NOMO-1 treated with DMSO at 0.1 percent for 48 hours (cell line): ENCODE measurements around the gene PPIL1.

Experiments
- DNase-seq: peaks from one replicate; lab custom pipeline; 2025; ENCODE audit not compliant: unreplicated experiment; lab: John Stamatoyannopoulos, UW

PPIL1 gene

DNA sequence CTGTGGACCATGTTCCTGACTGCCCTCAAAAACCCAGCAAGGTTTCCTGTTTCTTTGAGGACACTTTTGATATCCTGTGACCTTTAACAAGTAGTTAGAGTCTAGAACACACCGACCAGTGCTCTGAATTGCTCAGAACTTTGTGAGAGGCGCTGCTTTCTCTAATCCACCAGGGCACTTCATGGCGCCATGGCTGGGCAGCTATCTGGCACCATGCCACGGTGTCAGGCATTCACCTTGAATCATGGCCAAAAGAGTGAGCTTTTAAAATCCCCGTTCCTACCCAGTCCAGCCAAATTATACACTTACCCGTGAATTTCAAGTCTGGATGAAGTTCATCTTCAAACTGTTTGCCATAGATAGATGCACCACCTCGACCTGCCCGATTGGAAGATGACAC lies 18.3 kb downstream of the PPIL1 start:
- DNase-seq: no peak

DNA sequence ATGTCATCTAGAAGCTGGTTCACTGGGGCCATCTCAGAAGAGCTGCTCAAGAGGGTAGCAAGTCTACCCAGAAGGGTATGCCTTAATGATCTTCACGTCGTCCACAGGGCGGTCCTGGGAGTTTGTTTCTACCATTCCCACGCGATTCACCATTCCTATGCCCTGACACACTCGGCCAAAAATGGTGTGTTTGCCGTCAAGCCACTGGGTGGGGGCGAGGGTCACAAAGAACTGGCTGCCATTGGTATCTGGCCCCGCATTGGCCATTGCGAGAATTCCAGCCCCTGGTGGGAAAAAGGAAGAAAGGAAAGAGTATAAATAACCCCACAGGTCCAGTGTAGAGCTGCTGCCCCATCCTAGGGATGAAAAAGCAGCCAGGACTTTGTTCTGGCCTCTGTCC lies 18.9 kb downstream of the PPIL1 start:
- no peak for DNase-seq

GRCh38 chr6:36853325-36853724 lies 21.3 kb downstream of the PPIL1 start:
- peak; percentile 93 for DNase-seq

DNA sequence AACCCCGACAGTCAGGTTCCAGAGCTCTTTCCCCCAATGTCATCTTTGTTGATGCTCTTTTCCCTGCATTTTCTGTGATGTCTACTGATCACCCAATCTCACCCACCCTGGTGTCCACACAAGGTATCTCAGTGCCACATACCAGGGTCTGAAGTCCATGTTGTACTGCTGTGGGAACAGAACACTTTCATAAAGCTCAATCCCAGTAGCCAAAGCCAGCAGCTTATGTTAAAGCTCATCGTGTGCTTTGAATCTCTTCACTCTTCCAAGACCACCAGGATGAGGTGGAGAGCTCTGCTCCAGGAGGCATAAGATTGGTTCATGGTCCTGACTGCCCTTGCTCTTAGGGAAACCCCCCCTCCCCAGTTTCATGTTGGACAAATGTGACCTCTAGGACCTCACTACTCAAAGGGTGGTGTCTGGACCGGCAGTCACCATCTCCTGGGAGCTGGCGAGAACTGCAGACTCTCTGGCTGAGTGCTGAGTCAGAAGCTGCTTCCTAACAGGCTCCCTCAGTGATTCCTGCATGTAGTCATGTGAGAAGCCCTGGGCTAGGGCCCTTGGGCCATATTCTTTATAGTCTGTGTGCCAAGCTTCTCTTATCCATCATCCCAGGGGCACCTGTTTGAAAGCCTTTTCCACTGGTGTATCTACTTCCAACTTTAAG lies 22.0 kb downstream of the PPIL1 start:
- DNase-seq: no peak

DNA sequence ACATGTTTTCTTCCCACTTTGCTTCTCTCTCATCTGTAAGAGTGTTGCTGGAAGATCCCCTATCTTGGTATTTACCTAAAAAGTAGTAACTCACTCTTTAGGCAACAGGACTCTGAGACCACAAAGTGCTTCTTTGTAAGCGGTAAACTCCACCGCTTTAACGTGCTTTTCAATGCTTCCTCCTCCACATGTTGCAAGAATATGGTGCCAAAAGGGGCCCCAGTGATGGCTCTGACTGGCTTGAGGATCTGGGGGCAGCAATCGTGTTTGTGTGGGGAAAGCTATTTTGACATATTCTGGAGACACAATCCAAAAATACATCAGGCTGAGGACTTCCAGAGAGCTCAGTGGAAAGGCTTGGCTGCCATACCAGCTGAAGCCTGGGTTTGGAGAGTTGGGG lies 23.0 kb downstream of the PPIL1 start:
- peak; percentile 80 for DNase-seq

DNA sequence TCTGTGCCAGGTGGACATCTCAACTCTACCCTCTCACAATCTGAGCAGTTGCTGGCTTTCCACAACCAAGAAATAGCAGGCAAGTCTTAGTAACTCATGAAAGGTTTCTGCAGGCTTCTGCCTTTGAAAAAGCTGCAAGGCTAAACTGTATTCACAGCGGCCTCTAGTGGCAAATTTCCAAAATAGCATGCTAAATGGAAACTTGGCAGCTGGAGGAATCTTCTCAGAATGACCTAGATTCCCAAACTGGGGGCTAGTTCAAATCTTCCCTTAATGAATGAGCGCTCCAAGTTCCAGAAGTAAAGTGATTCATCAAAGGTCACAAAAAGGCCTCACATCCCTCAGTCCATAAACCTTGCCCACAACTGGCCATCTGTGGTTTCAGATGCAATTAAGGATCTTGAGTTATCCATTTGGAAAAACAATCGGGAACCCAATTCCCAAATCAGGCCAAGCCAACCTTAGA lies 23.4 kb downstream of the PPIL1 start:
- DNase-seq: peak; percentile 52

DNA sequence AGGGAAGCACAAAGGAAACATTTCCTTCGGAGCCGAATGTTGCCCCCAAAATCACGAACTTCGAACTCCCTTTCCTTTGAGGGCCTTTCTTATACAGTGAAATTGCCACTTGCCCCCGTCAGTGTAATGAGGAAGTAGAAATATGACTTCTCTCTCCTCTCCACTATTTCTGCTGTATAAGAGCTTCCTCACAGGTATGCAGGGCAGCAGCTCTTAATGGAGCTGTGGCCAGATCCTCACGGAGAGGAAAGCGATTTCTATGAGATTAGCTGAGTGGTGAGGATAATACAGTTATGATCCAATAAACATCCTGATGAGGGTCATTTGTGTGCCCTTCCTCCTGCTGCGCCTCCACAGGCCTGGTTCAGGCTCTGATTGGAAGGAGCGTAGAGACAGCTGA lies 24.6 kb downstream of the PPIL1 start:
- peak; percentile 49 for DNase-seq

- no peak for DNase-seq
These were observed 25.8 kb downstream of the PPIL1 start for GRCh38 chr6:36848658-36849441.

- no peak for DNase-seq
These were observed 26.6 kb downstream of the PPIL1 start for GRCh38 chr6:36847991-36848390.

GRCh38 chr6:36847152-36847551 lies 27.5 kb downstream of the PPIL1 start:
- no peak for DNase-seq

DNA sequence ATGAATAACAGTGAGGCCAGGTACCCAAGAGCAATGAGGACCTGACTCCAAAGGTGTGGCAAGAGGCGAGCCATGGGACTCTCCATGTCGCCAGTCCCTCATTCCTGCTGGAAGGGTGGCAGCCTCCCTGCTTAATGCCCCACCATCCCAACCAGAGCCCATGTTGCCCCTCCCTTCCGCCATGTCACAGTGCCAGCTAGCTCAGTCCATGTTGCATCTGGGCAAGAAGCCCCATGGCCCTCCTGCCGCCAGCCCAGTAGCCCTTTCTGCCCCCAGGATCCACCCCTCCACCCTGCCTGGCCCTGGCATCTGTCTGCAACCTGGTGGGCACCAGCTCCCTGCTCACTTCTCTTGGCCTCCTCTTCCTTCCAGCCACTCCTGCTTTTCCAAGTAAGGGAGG lies 29.4 kb downstream of the PPIL1 start:
- DNase-seq: no peak

DNA sequence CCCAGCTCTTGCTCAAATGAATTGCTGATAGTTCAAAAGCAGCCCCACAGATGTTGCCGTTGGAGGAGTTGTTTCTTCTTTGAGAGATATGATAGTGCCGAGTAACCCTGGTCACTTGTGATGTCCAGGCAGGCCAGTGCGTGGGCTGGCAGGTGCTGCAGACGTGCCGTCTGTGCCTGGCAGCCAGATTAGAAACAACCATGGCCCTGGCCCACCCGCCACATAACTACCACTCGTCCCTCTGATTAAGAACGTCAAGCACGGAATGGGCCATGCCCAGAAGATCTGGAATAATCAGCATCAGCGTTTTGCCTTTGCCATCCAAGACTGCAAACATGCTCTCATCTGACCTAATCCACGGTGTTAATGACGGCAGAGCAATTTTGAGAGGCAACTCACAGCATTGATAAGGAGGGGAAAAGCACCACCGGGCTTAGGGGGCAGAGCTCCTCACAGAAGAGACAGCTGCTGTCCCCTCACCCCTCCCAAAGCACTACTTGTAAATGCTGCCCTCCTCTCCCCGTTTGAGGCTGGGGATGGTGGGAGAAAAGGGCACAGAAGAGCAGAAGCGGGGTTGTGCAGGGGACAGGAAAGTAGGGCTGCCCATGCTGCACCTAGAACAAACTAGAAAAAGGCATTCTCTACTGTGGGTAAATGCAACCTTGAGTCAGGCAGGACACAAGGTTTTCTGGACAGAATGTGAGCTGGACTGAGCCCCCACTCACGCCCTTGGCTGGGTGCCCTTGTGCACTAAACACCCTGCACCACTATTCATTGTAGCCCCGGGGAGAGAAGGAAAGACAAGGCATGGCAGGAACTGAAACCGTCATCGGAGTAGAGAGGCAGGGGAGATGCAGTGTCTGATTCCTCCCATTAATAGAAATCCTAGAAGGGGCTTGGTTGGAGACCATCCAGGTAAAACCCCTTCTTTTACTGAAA lies 30.1 kb downstream of the PPIL1 start:
- no peak for DNase-seq

DNA sequence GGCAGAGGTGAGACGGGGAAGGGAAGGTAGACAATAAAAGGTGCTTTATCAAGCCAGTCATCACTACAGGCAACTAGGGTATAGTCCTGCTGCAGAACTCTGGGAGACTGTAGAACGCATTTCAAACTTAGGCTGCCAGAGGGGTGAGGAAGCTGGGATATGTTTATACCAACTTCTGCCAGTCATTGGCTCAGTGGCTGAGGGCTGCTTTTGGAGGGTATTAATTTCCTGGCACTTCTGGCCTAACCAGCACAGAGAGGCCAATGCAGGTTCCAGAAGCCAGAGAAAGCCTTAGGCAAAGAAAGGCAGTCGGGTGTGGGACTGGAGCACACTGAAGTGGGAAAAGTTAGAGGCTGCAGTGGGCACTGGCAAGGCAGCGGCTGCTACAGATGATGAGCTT lies 31.4 kb downstream of the PPIL1 start:
- no peak for DNase-seq

GRCh38 chr6:36841756-36842155 lies 32.8 kb downstream of the PPIL1 start:
- DNase-seq: no peak

DNA sequence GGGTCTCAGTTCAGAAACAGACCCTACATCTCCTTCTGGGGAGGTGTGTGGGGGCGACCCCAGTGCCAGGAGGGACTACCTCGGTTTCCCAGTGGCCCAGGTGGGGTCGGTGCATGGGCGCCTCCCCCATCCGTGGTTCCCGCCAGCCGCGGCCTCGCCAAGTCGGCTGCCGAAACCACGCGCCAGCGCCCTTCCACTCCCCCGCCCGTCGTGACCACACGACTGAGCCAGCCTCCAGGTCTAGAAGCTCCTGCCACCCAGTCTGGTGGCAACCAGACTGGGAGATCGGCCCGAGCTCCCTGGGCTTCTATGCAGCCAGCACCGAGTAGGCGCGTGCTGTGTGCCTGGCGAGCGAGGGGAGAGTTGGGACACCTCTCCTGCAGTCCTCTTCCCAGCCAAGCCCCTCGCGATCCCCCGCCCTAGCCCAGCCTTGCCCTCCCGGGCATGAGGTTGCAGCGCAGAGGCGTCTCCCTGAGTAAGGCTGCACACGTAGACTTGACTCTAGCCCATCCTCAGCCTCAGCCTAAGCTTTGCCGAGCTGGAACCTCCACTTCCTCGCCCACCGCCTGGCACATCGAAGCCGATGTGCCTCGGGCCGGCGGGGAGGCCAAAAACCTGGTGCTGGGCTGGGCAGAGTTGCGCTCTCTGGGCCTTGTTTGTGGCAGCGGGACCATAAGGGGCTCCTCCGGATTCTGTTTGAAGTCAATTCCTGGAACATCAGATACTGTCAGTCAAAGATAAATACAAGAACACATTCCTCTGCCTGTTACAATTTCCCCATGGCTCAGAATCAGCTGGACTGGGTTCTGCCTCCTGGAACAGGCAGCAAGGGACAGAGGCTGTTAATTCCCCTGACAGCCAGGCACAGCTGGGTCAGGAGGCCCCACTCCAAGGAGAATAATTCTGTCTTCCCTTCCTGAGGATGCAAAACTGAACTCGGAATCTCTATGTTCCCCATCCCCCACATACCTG lies 33.9 kb downstream of the PPIL1 start:
- DNase-seq: no peak

- peak; percentile 23 for DNase-seq
These were observed 34.7 kb downstream of the PPIL1 start for GRCh38 chr6:36839749-36840431.

GRCh38 chr6:36838896-36839748 lies 35.5 kb downstream of the PPIL1 start, which contains the start of gene CPNE5:
Gene CPNE5, minus strand, starts transcription at chr6:36839444. Its CDS starts 67 bp downstream, at chr6:36839377.
- no peak for DNase-seq

DNA sequence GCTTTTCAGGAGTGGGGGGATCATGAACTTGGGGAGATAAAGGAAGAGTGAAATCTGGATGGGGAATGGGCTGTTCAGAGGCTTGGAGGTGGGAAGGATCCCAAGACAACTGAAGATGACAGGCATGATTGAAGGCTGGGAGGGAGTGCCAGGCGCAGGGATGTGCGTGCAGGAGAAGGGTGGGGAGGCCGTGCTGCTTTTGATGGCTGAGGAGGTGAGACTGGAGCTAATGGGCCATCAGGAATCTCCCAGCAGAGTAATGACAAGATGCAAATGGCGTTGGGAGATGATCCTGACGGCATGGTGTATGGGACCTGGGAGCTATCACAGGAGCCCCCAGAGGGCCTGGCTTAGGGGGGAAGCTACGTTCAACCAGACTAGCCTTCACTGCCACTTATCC lies 36.9 kb downstream of the PPIL1 start:
- no peak for DNase-seq

DNA sequence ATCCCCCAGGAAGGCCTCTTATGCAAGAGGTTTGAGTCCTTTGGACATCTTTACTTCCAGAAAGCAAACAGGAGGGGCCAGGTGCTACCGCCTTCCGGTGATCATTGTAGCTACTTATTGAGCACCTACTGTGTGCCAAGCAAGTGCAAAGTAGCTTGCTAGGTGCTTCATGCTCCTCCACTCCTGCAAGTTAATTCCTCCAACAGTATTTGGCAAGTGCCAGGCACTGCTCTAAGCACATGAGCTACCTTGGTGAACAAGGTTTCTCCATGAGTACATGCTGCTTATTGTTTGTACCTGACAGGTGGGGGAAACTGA lies 37.6 kb downstream of the PPIL1 start:
- no peak for DNase-seq
